K562 (cell line): Measurements from ENCODE around the gene LAMB4. TPM values are rescaled to one million over a fixed set of nuclear protein-coding genes. Genes with fewer than 3 reads are reported as not detected.

Experiments
- ARID4B ChIP-seq: sonication (generic); formaldehyde crosslinking; IDR thresholded peaks from 2 replicates; pipeline ENCODE4 v1.8.0; 2022; ENCODE audit warnings: mild to moderate bottlenecking, missing genetic modification reagents
- FOXK2 ChIP-seq, 2 experiments: fragments of 450-650 bp; IDR thresholded peaks in 1 of 2; conservative IDR thresholded peaks in 1 of 2; 2 replicates each; pipeline ENCODE4 v1.6.1; 2016; ENCODE audit warnings: low read depth in 2 of 2, mild to moderate bottlenecking in 1 of 2
- GTF3C2 ChIP-seq: IDR thresholded peaks from 3 replicates; pipeline ENCODE4 v1.6.1; 2011; ENCODE audit warnings: borderline replicate concordance, mild to moderate bottlenecking, moderate library complexity; ENCODE audit not compliant: insufficient read length; ENCODE audit errors: extremely low read depth
- KDM2B ChIP-seq: fragments of 250-450 bp; sonication (Bioruptor Pico); IDR thresholded peaks from 2 replicates; pipeline ENCODE4 v1.8.0; 2021; ENCODE audit warnings: mild to moderate bottlenecking, moderate library complexity
- PRPF4 ChIP-seq: fragments of 200-400 bp; formaldehyde crosslinking; IDR thresholded peaks from one replicate; pipeline ENCODE4 v1.6.1; 2017; ENCODE audit warnings: low read length, low read depth, mild to moderate bottlenecking; ENCODE audit not compliant: insufficient read depth, poor library complexity, severe bottlenecking
- REST ChIP-seq, 2 experiments: fragments of 450-650 bp; formaldehyde crosslinking in 1 of 2; IDR thresholded peaks; 2 replicates each; pipeline versions ENCODE4 v1.4.0 to v1.6.1; 2014 to 2020; ENCODE audit warnings: mild to moderate bottlenecking in 2 of 2, borderline replicate concordance in 1 of 2, low read depth in 1 of 2
- SMC3 ChIP-seq: conservative IDR thresholded peaks from 2 replicates; pipeline ENCODE4 v1.6.1; 2011; ENCODE audit warnings: low read depth, low read length, improper control_type of control experiment; ENCODE audit not compliant: insufficient read depth
- ZNF165 ChIP-seq: fragments of 250-450 bp; sonication (Bioruptor Pico); IDR thresholded peaks from 2 replicates; pipeline ENCODE4 v1.4.0; 2020; ENCODE audit warnings: borderline replicate concordance
- polyA plus RNA-seq, 8 experiments: library from polyadenylated mRNA; depleted of rRNA in 4 of 8; stranded (reverse) in 5 of 8; unstranded in 3 of 8; fragments of >200 nt; fragmentation: Nextera tagmentation in 2 of 8; fragmentation: Illumina TruSeq in 1 of 8; extraction: Ambion mirVana in 2 of 8; extraction: Trizol in 1 of 8; gene quantifications; 2 replicates each; pipeline versions ENCODE4 v1.2.1 to v1.2.3, GENCODE V29; 2011 to 2014; ENCODE audit warnings: inconsistent platforms in 1 of 8, missing spikeins in 1 of 8
- total RNA-seq, 7 experiments: library from RNA; depleted of rRNA in 6 of 7; stranded (reverse); fragments of >200 nt in 6 of 7; fragmentation: Illumina TruSeq in 2 of 7; extraction: Trizol in 2 of 7; gene quantifications; 2 replicates each; pipeline versions ENCODE4 v1.2.1 to v1.2.3, GENCODE V29; 2011 to 2021; ENCODE audit warnings: low replicate concordance in 1 of 7

Gene LAMB4
- total and polyA plus RNA-seq, 9 of the 15 experiments (the other 6 are each of a cell fraction or from before 2014, with no cell fraction given), result 0.06 to 0.13 (median 0.07) TPM; not detected in 6

GRCh38 chr7:108103558-108104298 is 26.4 kb downstream of the LAMB4 start (continued):
- TF ChIP-seq ARID4B (no peak), SMC3 (no peak), FOXK2 (conservative IDR thresholded peaks at IDR 0.05 in 1 of 2, IDR thresholded peaks at IDR 0.05 in 1 of 2; ENCODE audit: low read depth in 2 of 2) (peak in 1 of 2 experiments; percentile 44; a peak in 1 of 4 replicates), REST (IDR thresholded peaks at IDR 0.05; ENCODE audit: borderline replicate concordance) (no peak), REST (CRISPR knock-in tag; IDR thresholded peaks at IDR 0.05; ENCODE audit: low read depth) (no peak), GTF3C2 (no peak), ZNF165 (CRISPR knock-in tag) (no peak), KDM2B (CRISPR knock-in tag) (no peak), PRPF4 (no peak)
